ENCODE measurements around the gene PLCG1.

PLCG1 gene

GRCh38 chr20:41098703-41099250, 38.6 kb upstream of the PLCG1 start:
- no peaks in the 10 kb centered on the region for H3K9me2 ChIP-seq (replicated peaks; ENCODE audit: insufficient read depth, low read length)

GRCh38 chr20:41100001-41100480, 37.3 kb upstream of the PLCG1 start:
- no peak overlapping the region for H2AFZ ChIP-seq (ENCODE audit: low read depth, low read length, severe bottlenecking)
- no peaks in the 10 kb centered on the region for H3K9me2 ChIP-seq (replicated peaks; ENCODE audit: insufficient read depth, low read length)
- H3K4me2 ChIP-seq (ENCODE audit: low read depth, low read length, poor library complexity, severe bottlenecking), result no peak overlapping the region
- H3K36me3 ChIP-seq (ENCODE audit: low read length), result peaks cover 70% of the 10 kb centered on the region
- no peaks in the 10 kb centered on the region for H3K27me3 ChIP-seq (ENCODE audit: low read length)
- no peak overlapping the region for H3K4me3 ChIP-seq (ENCODE audit: insufficient read depth, low read length, poor library complexity, severe bottlenecking)
- no peaks in the 10 kb centered on the region for H4K20me1 ChIP-seq (ENCODE audit: low read depth, low read length)
- no peak overlapping the region for H3K27ac ChIP-seq (ENCODE audit: low read depth, low read length)
- peaks cover 5% of the 10 kb centered on the region; the same call in 1 of the 2 replicates for H3F3A ChIP-seq (ENCODE audit: insufficient read depth)
- no peaks in the 10 kb centered on the region for H3K79me2 ChIP-seq (ENCODE audit: insufficient read depth, low read length)
- H3K9me3 ChIP-seq (ENCODE audit: insufficient read depth, low read length), result no peaks in the 10 kb centered on the region
- TF ChIP-seq CTCF (IDR thresholded peaks at IDR 0.05; ENCODE audit: insufficient read depth, low read length, poor library complexity, severe bottlenecking), result no peak
- TF ChIP-seq EZH2phosphoT487 (conservative IDR thresholded peaks at IDR 0.05; ENCODE audit: low read length), result no peak
- H3K9ac ChIP-seq (ENCODE audit: low read length), result no peak overlapping the region

More at GRCh38 chr20:41098703-41099250, 38.6 kb upstream of the PLCG1 start:
- Histone ChIP-seq H3K4me3 (ENCODE audit: insufficient read depth, low read length, poor library complexity, severe bottlenecking) (no peak overlapping the region), H3K27me3 (ENCODE audit: low read length) (no peaks in the 10 kb centered on the region), H3K9me3 (ENCODE audit: insufficient read depth, low read length) (no peaks in the 10 kb centered on the region), H3K9ac (ENCODE audit: low read length) (no peak overlapping the region), H4K20me1 (ENCODE audit: low read depth, low read length) (no peaks in the 10 kb centered on the region), H3K36me3 (ENCODE audit: low read length) (peaks cover 68% of the 10 kb centered on the region), H3K4me2 (ENCODE audit: low read depth, low read length, poor library complexity, severe bottlenecking) (no peak overlapping the region), H2AFZ (ENCODE audit: low read depth, low read length, severe bottlenecking) (no peak overlapping the region), H3K79me2 (ENCODE audit: insufficient read depth, low read length) (no peaks in the 10 kb centered on the region), H3K27ac (ENCODE audit: low read depth, low read length) (no peak overlapping the region), H3F3A (ENCODE audit: insufficient read depth) (peaks cover 14% of the 10 kb centered on the region)
- TF ChIP-seq CTCF (IDR thresholded peaks at IDR 0.05; ENCODE audit: insufficient read depth, low read length, poor library complexity, severe bottlenecking) (no peak), EZH2phosphoT487 (conservative IDR thresholded peaks at IDR 0.05; ENCODE audit: low read length) (no peak)

- H3K36me3 ChIP-seq (ENCODE audit: low read length), result peaks cover 74% of the 10 kb centered on the region
- no peaks in the 10 kb centered on the region for H4K20me1 ChIP-seq (ENCODE audit: low read depth, low read length)
Measured at GRCh38 chr20:41101660-41102059, 35.7 kb upstream of the PLCG1 start.

More at GRCh38 chr20:41101660-41102059, 35.7 kb upstream of the PLCG1 start:
- Histone ChIP-seq H3K27ac (ENCODE audit: low read depth, low read length) (no peak overlapping the region), H2AFZ (ENCODE audit: low read depth, low read length, severe bottlenecking) (no peak overlapping the region), H3K9me3 (ENCODE audit: insufficient read depth, low read length) (no peaks in the 10 kb centered on the region), H3K4me2 (ENCODE audit: low read depth, low read length, poor library complexity, severe bottlenecking) (no peak overlapping the region), H3K79me2 (ENCODE audit: insufficient read depth, low read length) (no peaks in the 10 kb centered on the region), H3K4me3 (ENCODE audit: insufficient read depth, low read length, poor library complexity, severe bottlenecking) (no peak overlapping the region), H3K9ac (ENCODE audit: low read length) (no peak overlapping the region), H3F3A (ENCODE audit: insufficient read depth) (peaks cover 3% of the 10 kb centered on the region), H3K27me3 (ENCODE audit: low read length) (no peaks in the 10 kb centered on the region), H3K9me2 (replicated peaks; ENCODE audit: insufficient read depth, low read length) (no peaks in the 10 kb centered on the region)
- TF ChIP-seq EZH2phosphoT487 (conservative IDR thresholded peaks at IDR 0.05; ENCODE audit: low read length), result no peak
- no peak for TF ChIP-seq CTCF (IDR thresholded peaks at IDR 0.05; ENCODE audit: insufficient read depth, low read length, poor library complexity, severe bottlenecking)

All from SU-DHL-6 (cell line).